HepG2 (cell line): ENCODE measurements around the gene HEXD. TPM values are rescaled to one million over a fixed set of nuclear protein-coding genes. Genes with fewer than 3 reads are reported as not detected.

Source experiments
- ATAC-seq: fragments of 200-7000 bp; cut with Tn5 transposase; 3 replicates; pipeline ENCODE4 v1.9.1; 2020; ENCODE audit warnings: mild to moderate bottlenecking, moderate library complexity
- BruUV-seq: library from RNA; stranded (reverse); fragments of 400-500 nt; replicated peaks from 2 replicates; lab custom pipeline; 2021; lab: Mats Ljungman, UMichigan
- CTCF ChIA-PET: fragments of 300-600 bp; formaldehyde crosslinking; extraction: SDS; loops from one replicate; lab custom pipeline; 2021; ENCODE audit warnings: low total read pairs, inconsistent platforms, low intra/inter-chr PET ratio; lab: Yijun Ruan, JAX
- POLR2A ChIA-PET: fragments of 350-600 bp; sonication (Branson Sonifier 250); formaldehyde crosslinking; loops from one replicate; lab custom pipeline; 2020; ENCODE audit warnings: antibody characterized with exemption, inconsistent platforms; lab: Yijun Ruan, JAX
- DNase-seq: peaks from one replicate; pipeline ENCODE4 v3.0.0-alpha.2; 2015; ENCODE audit warnings: low spot score
- FAIRE-seq: peaks from 3 replicates; lab custom pipeline; 2011; peaks lifted over from hg19 to GRCh38; lab: Jason Lieb, UNC
- H2AFZ ChIP-seq: one replicate; pipeline ENCODE4 v1.6.1; 2011; ENCODE audit warnings: low read length, inconsistent platforms
- H3K27ac ChIP-seq: fragments of 300-600 bp; 3 replicates; pipeline ENCODE4 v1.8.0; 2011; ENCODE audit warnings: mixed run types, mild to moderate bottlenecking, mixed read lengths, low read length, inconsistent platforms; ENCODE audit not compliant: insufficient read depth; ENCODE audit errors: extremely low read length
- H3K27me3 ChIP-seq, 2 experiments: fragments of 200-600 bp in 1 of 2; 2 replicates in 1 of 2; 3 replicates in 1 of 2; pipeline versions ENCODE4 v1.6.0 to v1.8.0; 2011; ENCODE audit warnings: low read length in 2 of 2, mild to moderate bottlenecking in 2 of 2, moderate library complexity in 2 of 2, inconsistent platforms in 1 of 2; ENCODE audit not compliant: insufficient read depth in 2 of 2, control insufficient read depth in 1 of 2
- H3K36me3 ChIP-seq, 2 experiments: fragments of 200-600 bp in 1 of 2; replicated peaks in 1 of 2; 2 replicates in 1 of 2; 3 replicates in 1 of 2; pipeline versions ENCODE4 v1.5.1 to v1.8.0; 2011; ENCODE audit warnings: low read length in 2 of 2, inconsistent platforms in 1 of 2; ENCODE audit not compliant: insufficient read depth in 2 of 2, control insufficient read depth in 1 of 2
- H3K4me1 ChIP-seq: 2 replicates; pipeline ENCODE4 v1.5.1; 2012; ENCODE audit warnings: low read length, inconsistent platforms; ENCODE audit not compliant: insufficient read depth
- H3K4me2 ChIP-seq: 2 replicates; pipeline ENCODE4 v1.6.0; 2011; ENCODE audit warnings: low read depth, low read length, inconsistent platforms
- H3K4me3 ChIP-seq, 3 experiments: fragments of 200-600 bp in 1 of 3; sonication (generic), shearing (Covaris generic) in 1 of 3; replicated peaks in 1 of 3; 2 replicates each; pipeline ENCODE4 v1.5.1; 2011 to 2016; ENCODE audit warnings: low read length in 3 of 3, inconsistent platforms in 2 of 3, low read depth in 2 of 3, mild to moderate bottlenecking in 2 of 3, control low read depth in 1 of 3, mixed read lengths in 1 of 3; ENCODE audit not compliant: insufficient read depth in 1 of 3
- H3K79me2 ChIP-seq: one replicate; pipeline ENCODE4 v1.6.1; 2011; ENCODE audit warnings: low read length, inconsistent platforms; ENCODE audit not compliant: insufficient read depth
- H3K9ac ChIP-seq: 2 replicates; pipeline ENCODE4 v1.6.0; 2011; ENCODE audit warnings: mild to moderate bottlenecking, low read depth, low read length, inconsistent platforms; ENCODE audit not compliant: insufficient read depth
- H3K9me3 ChIP-seq: 2 replicates; pipeline ENCODE4 v1.5.1; 2012; ENCODE audit warnings: mild to moderate bottlenecking, low read length
- H4K20me1 ChIP-seq: 2 replicates; pipeline ENCODE4 v1.6.0; 2011; ENCODE audit warnings: inconsistent platforms, mild to moderate bottlenecking, low read length, moderate library complexity; ENCODE audit not compliant: insufficient read depth
- AGO2 ChIP-seq: fragments of 200-400 bp; formaldehyde crosslinking; optimal IDR thresholded peaks from 2 replicates; pipeline ENCODE3; 2017; ENCODE audit warnings: mild to moderate bottlenecking, low read depth, low read length, moderate library complexity
- CENPX ChIP-seq: sonication (generic); formaldehyde crosslinking; IDR thresholded peaks from 2 replicates; pipeline ENCODE4 v1.9.0; 2021; ENCODE audit warnings: mild to moderate bottlenecking, missing genetic modification reagents, moderate library complexity
- NCOR1 ChIP-seq: fragments of 200-600 bp; sonication (generic); IDR thresholded peaks from 2 replicates; pipeline ENCODE4 v1.7.0; 2017; ENCODE audit warnings: antibody characterized with exemption, low read length, borderline replicate concordance
- RBFOX2 ChIP-seq: fragments of 200-400 bp; formaldehyde crosslinking; IDR thresholded peaks from 2 replicates; pipeline ENCODE4 v1.6.1; 2017; ENCODE audit warnings: low read depth, mild to moderate bottlenecking, low read length
- TOE1 ChIP-seq: sonication (generic); formaldehyde crosslinking; IDR thresholded peaks from 2 replicates; pipeline ENCODE4 v1.4.0; 2020; ENCODE audit warnings: mild to moderate bottlenecking, missing genetic modification reagents
- ZBTB7B ChIP-seq: sonication (generic); formaldehyde crosslinking; IDR thresholded peaks from 2 replicates; pipeline ENCODE4 v1.4.0; 2020; ENCODE audit warnings: missing genetic modification reagents
- ZNF790 ChIP-seq: sonication (generic); formaldehyde crosslinking; IDR thresholded peaks from 2 replicates; pipeline ENCODE4 v1.8.0; 2022; ENCODE audit warnings: missing genetic modification reagents, mild to moderate bottlenecking, borderline replicate concordance
- ZNF891 ChIP-seq: sonication (generic); formaldehyde crosslinking; IDR thresholded peaks from 2 replicates; pipeline ENCODE4 v1.5.0; 2020; ENCODE audit warnings: mild to moderate bottlenecking, missing genetic modification reagents
- ZSCAN20 ChIP-seq: sonication (generic); formaldehyde crosslinking; IDR thresholded peaks from 2 replicates; pipeline ENCODE4 v1.4.0; 2020; ENCODE audit warnings: missing genetic modification reagents, mild to moderate bottlenecking, borderline replicate concordance
- WGBS: methylation state at CpG from one replicate; pipeline ENCODE4 v1.1.6; 2017; ENCODE audit warnings: low lambda C conversion rate; 5-methylcytosine and 5-hydroxymethylcytosine counted together
- in situ Hi-C: cut with HindIII; loops from 2 replicates; pipeline ENCODE4 v1.10.0; 2017; ENCODE audit warnings: low pct_unique_long_range_greater_than_20kb; ENCODE audit not compliant: extremely low pct_ligation_motif_present
- intact Hi-C: fragments of 100-400 bp; cut with micrococcal nuclease; formaldehyde crosslinking; loops from one replicate; pipeline ENCODE4 v1.10.0; 2022; ENCODE audit not compliant: unreplicated experiment
- polyA plus RNA-seq, 8 experiments: library from polyadenylated mRNA; depleted of rRNA in 3 of 8; stranded (reverse) in 7 of 8; unstranded in 1 of 8; fragments of >200 nt; fragmentation: Illumina TruSeq in 4 of 8; extraction: Trizol in 4 of 8; gene quantifications; 2 replicates each; pipeline versions ENCODE4 v1.2.1 to v1.2.3, GENCODE V29; 2011 to 2016; ENCODE audit warnings: low read depth in 4 of 8, missing spikeins in 1 of 8, mixed read lengths in 1 of 8; ENCODE audit not compliant: insufficient read depth in 1 of 8
- total RNA-seq, 5 experiments: library from RNA; depleted of rRNA; stranded (reverse); fragments of >200 nt; fragmentation: Illumina TruSeq; extraction: Trizol; gene quantifications; 2 replicates each; pipeline ENCODE4 v1.2.3, GENCODE V29; 2016; ENCODE audit warnings: low read depth in 1 of 5
- TF ChIP-seq, protein P1 (sequence below): sonication (generic); formaldehyde crosslinking; IDR thresholded peaks from 2 replicates; pipeline ENCODE4 v1.5.0; 2020; ENCODE audit warnings: mild to moderate bottlenecking, missing genetic modification reagents
- TF ChIP-seq, protein P2 (sequence below): sonication (generic); formaldehyde crosslinking; IDR thresholded peaks from 2 replicates; pipeline ENCODE4 v1.8.1; 2023; ENCODE audit warnings: mild to moderate bottlenecking, moderate library complexity, missing genetic modification reagents
- TF ChIP-seq, protein P3 (sequence below): sonication (generic); formaldehyde crosslinking; IDR thresholded peaks from 2 replicates; pipeline ENCODE4 v1.8.1; 2022; ENCODE audit warnings: low read depth, mild to moderate bottlenecking, missing genetic modification reagents

HEXD gene
- total and polyA plus RNA-seq, 2 of the 13 experiments (the other 11 are each of a cell fraction or from before 2014, with no cell fraction given): 22.3 to 41.8 TPM

DNA sequence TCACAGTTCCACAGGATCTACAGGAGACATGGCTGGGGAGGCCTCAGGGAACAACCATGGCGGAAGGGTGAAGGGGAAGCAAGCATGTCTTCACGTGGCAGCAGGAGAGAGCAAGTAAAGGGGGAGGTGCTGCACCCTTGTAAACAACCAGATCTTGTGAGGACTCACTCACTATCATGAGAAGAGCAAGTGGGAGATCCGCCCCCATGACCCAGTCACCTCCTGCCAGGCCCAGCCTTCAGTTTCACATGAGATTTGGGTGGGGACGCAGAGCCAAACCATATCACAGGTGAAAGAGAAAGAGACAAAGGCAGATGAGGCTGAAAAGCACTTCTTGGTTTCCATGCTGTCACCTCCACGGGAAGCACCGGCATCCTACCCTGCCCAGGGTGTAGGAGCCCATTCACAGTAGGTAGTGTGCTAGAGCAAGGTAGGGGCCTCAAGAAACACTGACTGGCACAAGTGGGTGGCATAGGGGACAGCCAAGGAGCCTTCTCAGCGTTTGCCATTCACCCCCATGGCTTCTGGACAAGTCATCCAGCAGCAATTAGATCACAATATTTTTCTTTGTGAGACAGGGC lies 47.0 kb downstream of the HEXD start:
- no peak overlapping the region for H3K4me3 ChIP-seq
- 0 out of 2 replicates have a peak, but pooled peaks cover 6% of the 10 kb centered on the region for H4K20me1 ChIP-seq
- no peaks in the 10 kb centered on the region for H3K27me3 ChIP-seq
- H3K27ac ChIP-seq: no peak overlapping the region
- no peak for FAIRE-seq
- peaks cover 34 to 83% of the 10 kb centered on the region in 2 experiments for H3K36me3 ChIP-seq
- peaks cover 24% of the 10 kb centered on the region for H3K4me1 ChIP-seq
- no peak for DNase-seq
- intact Hi-C loops (no loop called here), in situ Hi-C loops (no loop called here)
- no peaks in the 10 kb centered on the region for H3K9me3 ChIP-seq
- no peaks in the 10 kb centered on the region for H3K79me2 ChIP-seq
- H2AFZ ChIP-seq: no peak overlapping the region
- no peak overlapping the region for H3K9ac ChIP-seq
- 93% methylated on average over 7 of the region's 7 CpGs for WGBS
- ChIA-PET CTCF (no interaction called here), POLR2A (no interaction called here)
- BruUV-seq: no TSS peak
- no peak for ATAC-seq
- 0 out of 2 replicates have a peak, but pooled peaks have one; percentile 19 for TF ChIP-seq RBFOX2
- TF ChIP-seq, protein P1, sequence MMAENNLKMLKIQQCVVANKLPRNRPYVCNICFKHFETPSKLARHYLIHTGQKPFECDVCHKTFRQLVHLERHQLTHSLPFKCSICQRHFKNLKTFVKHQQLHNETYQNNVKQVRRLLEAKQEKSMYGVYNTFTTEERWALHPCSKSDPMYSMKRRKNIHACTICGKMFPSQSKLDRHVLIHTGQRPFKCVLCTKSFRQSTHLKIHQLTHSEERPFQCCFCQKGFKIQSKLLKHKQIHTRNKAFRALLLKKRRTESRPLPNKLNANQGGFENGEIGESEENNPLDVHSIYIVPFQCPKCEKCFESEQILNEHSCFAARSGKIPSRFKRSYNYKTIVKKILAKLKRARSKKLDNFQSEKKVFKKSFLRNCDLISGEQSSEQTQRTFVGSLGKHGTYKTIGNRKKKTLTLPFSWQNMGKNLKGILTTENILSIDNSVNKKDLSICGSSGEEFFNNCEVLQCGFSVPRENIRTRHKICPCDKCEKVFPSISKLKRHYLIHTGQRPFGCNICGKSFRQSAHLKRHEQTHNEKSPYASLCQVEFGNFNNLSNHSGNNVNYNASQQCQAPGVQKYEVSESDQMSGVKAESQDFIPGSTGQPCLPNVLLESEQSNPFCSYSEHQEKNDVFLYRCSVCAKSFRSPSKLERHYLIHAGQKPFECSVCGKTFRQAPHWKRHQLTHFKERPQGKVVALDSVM (CRISPR knock-in tag): no peak
- no peak overlapping the region for H3K4me2 ChIP-seq

DNA sequence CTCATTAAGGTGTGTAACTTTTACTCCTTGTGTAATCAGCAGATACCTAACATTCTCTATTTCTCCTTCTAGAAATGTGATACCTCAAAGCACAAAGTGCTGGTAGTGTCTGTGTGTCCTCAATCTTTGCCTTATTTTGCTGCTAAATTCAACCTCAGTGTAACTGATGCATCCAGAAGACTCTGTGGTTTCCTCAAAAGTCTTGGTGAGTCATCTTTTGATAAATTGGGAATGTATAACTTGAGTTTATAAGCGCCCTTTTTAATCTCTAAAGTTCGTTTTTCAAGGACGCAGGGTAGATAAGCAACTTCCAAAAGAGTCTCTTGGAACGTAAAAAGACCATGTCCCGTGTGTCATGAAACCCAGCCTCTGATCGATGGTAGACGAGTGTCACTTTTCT lies 50.5 kb downstream of the HEXD start:
- Histone ChIP-seq H3K9me3 (no peaks in the 10 kb centered on the region), H3K27ac (no peak overlapping the region), H3K4me3 (no peak overlapping the region), H3K79me2 (no peaks in the 10 kb centered on the region), H3K36me3 (peaks cover 27 to 66% of the 10 kb centered on the region in 2 experiments), H2AFZ (no peak overlapping the region), H4K20me1 (no peaks in the 10 kb centered on the region), H3K4me2 (no peak overlapping the region), H3K4me1 (no peaks in the 10 kb centered on the region), H3K27me3 (no peaks in the 10 kb centered on the region), H3K9ac (no peak overlapping the region)
- ATAC-seq (no peak), FAIRE-seq (peak; percentile 43), DNase-seq (no peak)
- intact Hi-C loops: no loop called here
- CTCF ChIA-PET: no interaction called here
- BruUV-seq: no TSS peak
- in situ Hi-C loops: no loop called here
- POLR2A ChIA-PET: no interaction called here
- WGBS: 95% methylated on average over 7 of the region's 7 CpGs
- TF ChIP-seq, protein P2, sequence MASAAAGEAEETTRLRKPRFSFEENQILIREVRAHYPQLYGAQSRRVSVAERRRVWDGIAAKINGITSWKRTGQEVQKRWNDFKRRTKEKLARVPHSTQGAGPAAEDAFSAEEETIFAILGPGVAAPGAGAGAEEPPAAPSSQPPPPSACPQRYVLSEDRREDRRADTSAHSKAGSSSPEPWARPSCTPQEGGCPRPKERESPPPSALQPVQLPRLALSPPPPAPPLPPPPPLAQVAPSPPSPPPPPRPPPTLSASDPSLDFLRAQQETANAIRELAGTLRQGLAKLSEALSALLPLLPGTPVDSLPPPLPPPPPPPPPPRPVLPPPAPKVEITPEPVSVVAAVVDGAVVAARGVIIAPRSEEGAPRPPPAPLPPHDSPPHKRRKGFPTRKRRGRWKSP (CRISPR knock-in tag): no peak
- no peak for TF ChIP-seq ZNF790 (CRISPR knock-in tag)
- TF ChIP-seq ZSCAN20 (CRISPR knock-in tag): no peak
- TF ChIP-seq TOE1 (CRISPR knock-in tag): no peak
- no peak for TF ChIP-seq ZBTB7B (CRISPR knock-in tag)
- no peak for TF ChIP-seq AGO2
- TF ChIP-seq CENPX (CRISPR knock-in tag): no peak
- no peak for TF ChIP-seq ZNF891
- TF ChIP-seq, protein P3, sequence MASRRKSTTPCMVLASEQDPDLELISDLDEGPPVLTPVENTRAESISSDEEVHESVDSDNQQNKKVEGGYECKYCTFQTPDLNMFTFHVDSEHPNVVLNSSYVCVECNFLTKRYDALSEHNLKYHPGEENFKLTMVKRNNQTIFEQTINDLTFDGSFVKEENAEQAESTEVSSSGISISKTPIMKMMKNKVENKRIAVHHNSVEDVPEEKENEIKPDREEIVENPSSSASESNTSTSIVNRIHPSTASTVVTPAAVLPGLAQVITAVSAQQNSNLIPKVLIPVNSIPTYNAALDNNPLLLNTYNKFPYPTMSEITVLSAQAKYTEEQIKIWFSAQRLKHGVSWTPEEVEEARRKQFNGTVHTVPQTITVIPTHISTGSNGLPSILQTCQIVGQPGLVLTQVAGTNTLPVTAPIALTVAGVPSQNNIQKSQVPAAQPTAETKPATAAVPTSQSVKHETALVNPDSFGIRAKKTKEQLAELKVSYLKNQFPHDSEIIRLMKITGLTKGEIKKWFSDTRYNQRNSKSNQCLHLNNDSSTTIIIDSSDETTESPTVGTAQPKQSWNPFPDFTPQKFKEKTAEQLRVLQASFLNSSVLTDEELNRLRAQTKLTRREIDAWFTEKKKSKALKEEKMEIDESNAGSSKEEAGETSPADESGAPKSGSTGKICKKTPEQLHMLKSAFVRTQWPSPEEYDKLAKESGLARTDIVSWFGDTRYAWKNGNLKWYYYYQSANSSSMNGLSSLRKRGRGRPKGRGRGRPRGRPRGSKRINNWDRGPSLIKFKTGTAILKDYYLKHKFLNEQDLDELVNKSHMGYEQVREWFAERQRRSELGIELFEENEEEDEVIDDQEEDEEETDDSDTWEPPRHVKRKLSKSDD (CRISPR knock-in tag): no peak
- no peak for TF ChIP-seq NCOR1
